ENCODE results near the gene METTL24.
"Not testable (repeated sequence)": the region's sequence is repeated elsewhere in the genome, so short reads cannot be mapped to it uniquely, and the experiment has no call there.

The METTL24 gene

DNA sequence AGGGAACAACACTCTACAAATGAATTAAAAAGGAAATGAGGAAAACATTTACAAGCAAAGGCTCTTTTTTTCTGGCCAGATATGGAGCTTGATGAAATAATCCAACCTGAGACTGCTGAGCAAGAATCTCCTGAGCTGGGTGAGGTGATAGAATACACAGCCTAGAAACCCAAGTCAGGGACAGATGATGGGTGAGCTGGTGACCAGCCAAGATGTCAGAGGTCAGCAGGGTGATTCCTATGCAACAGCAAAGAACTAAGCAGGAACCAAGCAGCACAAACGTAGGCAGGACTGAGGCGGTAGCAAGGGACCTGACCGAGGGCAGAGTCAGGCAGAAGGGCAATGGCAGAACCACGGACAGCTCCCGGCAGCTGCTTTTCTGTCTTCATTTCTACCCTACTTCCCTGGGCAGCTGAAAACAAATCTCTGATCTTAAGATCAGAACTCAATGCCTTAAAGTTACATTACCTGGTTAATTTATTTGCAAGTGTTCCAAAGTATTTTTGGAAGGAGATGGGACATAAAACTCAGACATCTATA, 102.9 kb downstream of the METTL24 start:
- peaks cover 0 to 3% (median 0%) of the 10 kb centered on the region in 5 donors for H3K9me3 ChIP-seq (ENCODE audit: control insufficient read depth in 5 of 5, low read length in 5 of 5)
- no peak overlapping the region for H3K4me3 ChIP-seq (ENCODE audit: low read depth in 1 of 5, low read length in 5 of 5)
- H3K27me3 ChIP-seq (ENCODE audit: control insufficient read depth in 5 of 5, insufficient read depth in 4 of 5, low read length in 5 of 5): no peaks in the 10 kb centered on the region
- no peaks in the 10 kb centered on the region for H3K4me1 ChIP-seq (ENCODE audit: control insufficient read depth in 5 of 5, insufficient read depth in 5 of 5, low read length in 5 of 5)
- H3K9ac ChIP-seq (ENCODE audit: low read length in 5 of 5): no peak overlapping the region
- no peak overlapping the region for H3K27ac ChIP-seq (ENCODE audit: low read depth, low read length)
- no peaks in the 10 kb centered on the region for H3K36me3 ChIP-seq (ENCODE audit: control insufficient read depth in 5 of 5, insufficient read depth in 5 of 5, low read length in 5 of 5)

DNA sequence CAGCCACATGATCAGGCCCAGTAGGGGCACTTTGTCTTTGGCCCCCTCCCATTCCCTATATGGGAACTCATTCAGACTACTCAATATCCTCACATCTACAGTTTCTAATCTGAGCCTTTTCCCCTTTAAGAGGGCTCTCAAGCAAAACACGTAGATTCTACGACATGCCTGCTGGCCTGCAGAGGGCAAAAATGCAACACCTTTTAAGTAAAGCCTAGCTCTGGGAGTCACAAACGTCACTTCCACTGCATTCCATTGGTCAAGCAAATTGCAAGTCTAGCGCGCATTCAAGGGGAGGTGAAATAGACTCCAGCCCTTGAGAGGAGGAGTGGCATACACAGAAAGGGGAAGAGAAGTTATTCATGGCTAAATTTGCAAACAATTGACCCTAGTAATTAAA, 107.3 kb downstream of the METTL24 start:
- Histone ChIP-seq H3K4me3 (ENCODE audit: low read depth in 1 of 5, low read length in 5 of 5) (no peak overlapping the region), H3K9ac (ENCODE audit: low read length in 5 of 5) (no peak overlapping the region), H3K9me3 (ENCODE audit: control insufficient read depth in 5 of 5, low read length in 5 of 5) (peaks cover 0 to 3% (median 0%) of the 10 kb centered on the region in 5 donors), H3K4me1 (ENCODE audit: control insufficient read depth in 5 of 5, insufficient read depth in 5 of 5, low read length in 5 of 5) (no peaks in the 10 kb centered on the region), H3K27me3 (ENCODE audit: control insufficient read depth in 5 of 5, insufficient read depth in 4 of 5, low read length in 5 of 5) (no peaks in the 10 kb centered on the region), H3K36me3 (ENCODE audit: control insufficient read depth in 5 of 5, insufficient read depth in 5 of 5, low read length in 5 of 5) (no peaks in the 10 kb centered on the region), H3K27ac (ENCODE audit: low read depth, low read length) (no peak overlapping the region)

DNA sequence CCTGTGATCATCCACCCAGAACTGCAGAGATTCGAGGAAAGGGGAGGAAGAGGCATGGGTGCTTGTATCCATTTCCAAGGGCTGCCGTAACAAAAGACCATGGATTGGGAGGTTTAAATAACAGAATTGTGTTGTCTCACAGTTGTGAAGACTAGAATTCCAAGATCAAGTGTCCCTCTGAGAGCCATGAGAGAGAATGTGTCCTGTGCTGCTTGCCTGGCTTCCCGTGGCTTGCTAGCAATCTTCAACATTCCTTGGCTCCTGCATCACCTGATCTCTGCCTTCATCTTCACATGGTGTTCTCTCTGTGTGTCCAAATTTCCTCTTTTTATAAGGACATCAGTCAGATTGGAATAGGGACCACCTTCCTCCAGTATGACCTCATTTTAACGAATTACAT, 108.1 kb downstream of the METTL24 start:
- Histone ChIP-seq H3K27me3 (ENCODE audit: control insufficient read depth in 5 of 5, insufficient read depth in 4 of 5, low read length in 5 of 5) (no peaks in the 10 kb centered on the region), H3K36me3 (ENCODE audit: control insufficient read depth in 5 of 5, insufficient read depth in 5 of 5, low read length in 5 of 5) (no peaks in the 10 kb centered on the region), H3K9me3 (ENCODE audit: control insufficient read depth in 5 of 5, low read length in 5 of 5) (peaks cover 0 to 3% (median 0%) of the 10 kb centered on the region in 5 donors), H3K27ac (ENCODE audit: low read depth, low read length) (no peak overlapping the region), H3K4me1 (ENCODE audit: control insufficient read depth in 5 of 5, insufficient read depth in 5 of 5, low read length in 5 of 5) (no peaks in the 10 kb centered on the region), H3K4me3 (ENCODE audit: low read depth in 1 of 5, low read length in 5 of 5) (no peak overlapping the region), H3K9ac (ENCODE audit: low read length in 5 of 5) (no peak overlapping the region)

DNA sequence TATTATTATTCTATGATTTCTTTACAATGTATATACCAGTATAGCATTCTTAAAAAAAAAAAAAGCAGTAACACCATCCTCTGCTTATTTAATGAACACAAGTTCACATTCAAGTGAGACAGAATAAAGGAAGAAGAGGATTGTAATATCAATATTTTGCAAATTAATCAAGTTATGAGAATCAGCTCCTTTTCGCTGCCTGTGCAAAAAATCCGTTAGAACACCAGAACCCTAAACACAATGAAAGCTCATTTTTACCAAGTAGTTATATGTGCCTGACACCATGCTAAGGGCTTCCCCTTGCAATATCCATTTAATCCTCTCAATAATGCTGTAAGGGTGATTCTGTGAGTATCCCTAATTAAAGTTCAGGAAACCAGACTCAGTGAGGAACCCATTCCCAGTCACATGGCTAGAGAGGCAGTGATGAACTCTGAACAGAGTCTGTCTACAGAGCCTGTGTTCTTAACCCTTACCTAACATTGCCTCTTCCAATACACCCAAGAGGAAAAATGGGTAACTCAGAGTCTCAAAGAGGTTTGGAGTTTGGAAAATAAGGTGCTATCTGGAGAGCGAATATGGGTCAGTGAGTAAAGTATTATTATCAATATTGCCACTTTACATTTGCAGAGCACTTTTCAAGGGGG, 111.1 kb downstream of the METTL24 start:
- H3K27me3 ChIP-seq (ENCODE audit: control insufficient read depth in 5 of 5, insufficient read depth in 4 of 5, low read length in 5 of 5): no peaks in the 10 kb centered on the region
- no peak overlapping the region for H3K27ac ChIP-seq (ENCODE audit: low read depth, low read length)
- H3K4me1 ChIP-seq (ENCODE audit: control insufficient read depth in 5 of 5, insufficient read depth in 5 of 5, low read length in 5 of 5): no peaks in the 10 kb centered on the region

DNA sequence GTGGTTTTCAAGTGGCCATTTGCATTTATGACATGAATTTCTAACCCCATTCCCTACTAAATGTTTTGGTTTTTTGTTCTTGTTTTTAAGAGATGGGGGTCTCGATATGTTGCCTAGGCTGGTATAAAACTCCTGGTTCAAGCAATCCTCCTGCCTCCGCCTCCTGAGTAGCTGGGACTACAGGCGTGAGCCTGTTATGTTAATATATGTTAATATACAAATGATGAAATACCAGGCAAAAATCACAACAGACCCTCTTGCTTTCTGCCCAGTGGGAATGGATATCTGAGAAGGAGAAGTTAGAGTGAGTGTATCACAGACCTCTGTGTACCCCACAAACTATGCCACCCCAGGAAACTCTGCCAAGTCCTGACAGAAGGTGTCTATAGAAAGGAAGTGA, 111.8 kb downstream of the METTL24 start:
- no peak overlapping the region for H3K27ac ChIP-seq (ENCODE audit: low read depth, low read length)
- H3K27me3 ChIP-seq (ENCODE audit: control insufficient read depth in 5 of 5, insufficient read depth in 4 of 5, low read length in 5 of 5): no peaks in the 10 kb centered on the region

More for the DNA sequence above, 111.1 kb downstream of the METTL24 start:
- no peak overlapping the region for H3K4me3 ChIP-seq (ENCODE audit: low read depth in 1 of 5, low read length in 5 of 5)
- H3K36me3 ChIP-seq (ENCODE audit: control insufficient read depth in 5 of 5, insufficient read depth in 5 of 5, low read length in 5 of 5): peaks cover 0 to 3% (median 0%) of the 10 kb centered on the region in 5 donors
- no peak overlapping the region for H3K9ac ChIP-seq (ENCODE audit: low read length in 5 of 5)
- peaks cover 0 to under 1% (median 0%) of the 10 kb centered on the region in 5 donors for H3K9me3 ChIP-seq (ENCODE audit: control insufficient read depth in 5 of 5, low read length in 5 of 5)

DNA sequence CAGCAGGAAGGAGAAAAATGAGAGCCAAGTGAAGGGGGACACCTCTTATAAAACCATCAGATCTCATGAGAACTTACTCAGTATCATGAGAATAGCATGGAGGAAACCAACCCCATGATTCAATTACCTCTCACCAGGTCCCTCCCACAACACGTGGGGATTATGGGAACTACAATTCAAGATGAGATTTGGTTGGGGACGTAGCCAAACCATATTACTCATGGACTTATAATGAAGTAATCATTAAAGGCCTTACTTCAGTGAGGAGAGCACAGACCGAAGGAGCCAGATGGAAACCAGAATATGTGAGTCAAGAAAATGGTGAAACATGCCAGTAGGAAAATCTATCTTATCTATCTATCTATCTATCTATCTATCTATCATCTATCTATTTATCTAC, 113.5 kb downstream of the METTL24 start:
- not testable (repeated sequence) for H3K9ac ChIP-seq (ENCODE audit: low read length in 5 of 5); H3K27ac ChIP-seq (ENCODE audit: low read depth, low read length)

More for the DNA sequence above, 111.8 kb downstream of the METTL24 start:
- no peaks in the 10 kb centered on the region for H3K4me1 ChIP-seq (ENCODE audit: control insufficient read depth in 5 of 5, insufficient read depth in 5 of 5, low read length in 5 of 5)
- H3K9me3 ChIP-seq (ENCODE audit: control insufficient read depth in 5 of 5, low read length in 5 of 5): no peaks in the 10 kb centered on the region
- H3K9ac ChIP-seq (ENCODE audit: low read length in 5 of 5): no peak overlapping the region
- peaks cover 0 to 3% (median 0%) of the 10 kb centered on the region in 5 donors for H3K36me3 ChIP-seq (ENCODE audit: control insufficient read depth in 5 of 5, insufficient read depth in 5 of 5, low read length in 5 of 5)
- no peak overlapping the region for H3K4me3 ChIP-seq (ENCODE audit: low read depth in 1 of 5, low read length in 5 of 5)

DNA sequence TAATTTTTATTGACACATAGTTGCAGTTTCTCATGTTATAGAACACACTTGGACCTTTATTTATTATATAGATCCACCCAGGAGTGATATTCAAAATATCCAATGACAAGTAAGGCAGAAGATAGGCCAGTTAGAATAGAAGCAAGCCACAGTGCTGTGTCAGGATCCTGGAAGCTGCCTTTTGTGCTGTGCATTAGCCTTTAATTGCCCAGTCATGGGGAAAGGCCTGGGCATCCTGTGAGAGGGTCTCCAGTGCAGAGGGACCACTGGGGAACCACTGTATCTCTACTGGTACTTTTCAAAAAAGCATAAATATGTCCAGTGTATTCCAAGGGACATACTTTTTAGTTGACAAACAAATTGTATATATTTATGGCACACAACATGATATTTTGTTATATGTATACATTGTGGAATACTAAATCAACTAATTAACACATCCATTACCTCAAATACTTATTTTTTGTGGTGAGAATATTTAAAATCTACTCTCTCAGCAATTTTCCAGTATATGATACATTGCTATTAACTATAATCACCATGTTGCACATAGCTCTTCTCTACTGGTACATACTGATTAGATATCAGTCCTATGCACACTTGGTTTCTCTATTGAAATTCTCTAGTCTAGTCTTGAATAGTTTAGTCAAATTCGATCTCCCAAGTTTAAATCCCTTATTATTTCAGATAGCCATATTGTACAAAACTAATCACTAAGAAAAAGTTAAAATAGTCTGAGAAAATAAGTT, 118.4 kb downstream of the METTL24 start:
- peaks cover 0 to 12% (median 2%) of the 10 kb centered on the region in 5 donors for H3K36me3 ChIP-seq (ENCODE audit: control insufficient read depth in 5 of 5, insufficient read depth in 5 of 5, low read length in 5 of 5)
- H3K9ac ChIP-seq (ENCODE audit: low read length in 5 of 5): no peak overlapping the region
- no peaks in the 10 kb centered on the region for H3K27me3 ChIP-seq (ENCODE audit: control insufficient read depth in 5 of 5, insufficient read depth in 4 of 5, low read length in 5 of 5)
- no peak overlapping the region for H3K27ac ChIP-seq (ENCODE audit: low read depth, low read length)
- H3K4me3 ChIP-seq (ENCODE audit: low read depth in 1 of 5, low read length in 5 of 5): no peak overlapping the region
- H3K4me1 ChIP-seq (ENCODE audit: control insufficient read depth in 5 of 5, insufficient read depth in 5 of 5, low read length in 5 of 5): no peaks in the 10 kb centered on the region
- H3K9me3 ChIP-seq (ENCODE audit: control insufficient read depth in 5 of 5, low read length in 5 of 5): no peaks in the 10 kb centered on the region

More for the DNA sequence above, 113.5 kb downstream of the METTL24 start:
- not testable (repeated sequence) for H3K36me3 ChIP-seq (ENCODE audit: control insufficient read depth in 5 of 5, insufficient read depth in 5 of 5, low read length in 5 of 5); H3K4me3 ChIP-seq (ENCODE audit: low read depth in 1 of 5, low read length in 5 of 5); H3K9me3 ChIP-seq (ENCODE audit: control insufficient read depth in 5 of 5, low read length in 5 of 5); H3K4me1 ChIP-seq (ENCODE audit: control insufficient read depth in 5 of 5, insufficient read depth in 5 of 5, low read length in 5 of 5); H3K27me3 ChIP-seq (ENCODE audit: control insufficient read depth in 5 of 5, insufficient read depth in 4 of 5, low read length in 5 of 5)

DNA sequence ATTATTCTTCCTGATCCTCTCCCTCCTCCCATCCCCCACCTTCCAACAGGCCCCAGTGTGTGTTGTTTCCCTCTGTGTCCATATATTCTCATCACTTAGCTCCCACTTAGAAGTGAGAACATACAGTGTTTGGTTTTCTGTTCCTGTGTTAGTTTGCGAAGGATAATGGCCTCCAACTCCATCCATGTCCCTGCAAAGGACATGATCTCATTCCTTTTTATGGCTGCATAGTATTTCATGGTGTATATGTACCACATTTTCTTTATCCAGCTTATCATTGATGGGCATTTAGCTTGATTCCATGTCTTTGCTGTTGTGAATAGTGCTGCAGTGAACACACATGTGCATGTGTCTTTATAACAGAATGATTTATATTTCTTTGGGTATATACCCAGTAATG, 122.1 kb downstream of the METTL24 start:
- not testable (repeated sequence) for H3K27me3 ChIP-seq (ENCODE audit: control insufficient read depth in 5 of 5, insufficient read depth in 4 of 5, low read length in 5 of 5); H3K4me3 ChIP-seq (ENCODE audit: low read depth in 1 of 5, low read length in 5 of 5); H3K9me3 ChIP-seq (ENCODE audit: control insufficient read depth in 5 of 5, low read length in 5 of 5); H3K9ac ChIP-seq (ENCODE audit: low read length in 5 of 5); H3K27ac ChIP-seq (ENCODE audit: low read depth, low read length); H3K4me1 ChIP-seq (ENCODE audit: control insufficient read depth in 5 of 5, insufficient read depth in 5 of 5, low read length in 5 of 5)
- H3K36me3 ChIP-seq (ENCODE audit: control insufficient read depth in 5 of 5, insufficient read depth in 5 of 5, low read length in 5 of 5): peaks cover 0 to 13% (median 2%) of the 10 kb centered on the region in 5 donors

DNA sequence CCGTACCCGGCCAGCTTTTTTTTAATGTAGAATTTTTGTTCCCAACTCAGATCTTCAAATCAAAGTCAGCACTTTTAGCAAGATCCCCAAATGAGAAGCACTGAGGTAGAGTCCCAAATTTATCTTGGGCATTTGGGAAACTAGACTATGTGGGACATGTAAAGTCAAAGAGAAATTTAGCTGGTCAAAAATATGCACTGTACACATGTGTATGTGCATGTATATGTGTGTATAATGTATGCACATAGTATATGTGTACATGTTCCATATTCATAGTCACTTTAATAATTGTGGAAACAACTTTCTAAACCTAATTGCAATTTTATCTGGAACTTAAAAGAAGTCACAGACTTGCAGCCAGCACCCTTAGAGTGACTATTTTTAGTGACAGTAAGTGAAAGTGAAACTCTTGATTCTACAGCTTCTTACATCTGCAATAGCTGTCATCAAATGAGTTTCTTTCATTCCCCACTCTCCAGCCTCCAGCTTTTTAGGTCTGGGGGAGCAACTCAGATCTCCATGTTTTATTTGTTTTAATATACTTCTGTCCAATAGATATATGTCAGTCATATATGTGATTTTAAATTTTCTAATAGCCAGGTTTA, 124.3 kb downstream of the METTL24 start:
- Histone ChIP-seq H3K9ac (ENCODE audit: low read length in 5 of 5) (no peak overlapping the region), H3K36me3 (ENCODE audit: control insufficient read depth in 5 of 5, insufficient read depth in 5 of 5, low read length in 5 of 5) (peaks cover 9 to 20% (median 9%) of the 10 kb centered on the region in 5 donors), H3K27ac (ENCODE audit: low read depth, low read length) (no peak overlapping the region), H3K4me1 (ENCODE audit: control insufficient read depth in 5 of 5, insufficient read depth in 5 of 5, low read length in 5 of 5) (peaks cover 0 to 5% (median 3%) of the 10 kb centered on the region in 5 donors), H3K27me3 (ENCODE audit: control insufficient read depth in 5 of 5, insufficient read depth in 4 of 5, low read length in 5 of 5) (no peaks in the 10 kb centered on the region), H3K4me3 (ENCODE audit: low read depth in 1 of 5, low read length in 5 of 5) (no peak overlapping the region), H3K9me3 (ENCODE audit: control insufficient read depth in 5 of 5, low read length in 5 of 5) (no peaks in the 10 kb centered on the region)

DNA sequence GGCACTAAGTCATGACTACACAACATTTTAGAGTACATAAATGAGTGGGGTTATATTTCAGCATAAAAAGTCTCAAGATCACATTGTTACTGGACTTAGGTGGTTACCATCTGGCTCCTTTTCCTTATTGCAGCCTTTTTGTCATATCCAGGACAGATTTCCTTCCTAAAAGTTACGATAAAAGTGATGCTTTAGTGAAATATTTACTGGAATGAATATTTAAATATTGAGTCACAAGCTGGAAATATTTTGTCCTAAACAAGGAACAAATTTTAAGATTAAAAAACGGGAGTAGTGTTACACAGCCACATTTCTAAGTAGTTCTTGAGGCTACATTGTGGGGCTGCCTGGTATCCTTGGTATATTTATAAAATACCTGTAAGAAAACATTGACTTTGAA, 125.7 kb downstream of the METTL24 start:
- no peak overlapping the region for H3K27ac ChIP-seq (ENCODE audit: low read depth, low read length)
- H3K9me3 ChIP-seq (ENCODE audit: control insufficient read depth in 5 of 5, low read length in 5 of 5): no peaks in the 10 kb centered on the region
- H3K27me3 ChIP-seq (ENCODE audit: control insufficient read depth in 5 of 5, insufficient read depth in 4 of 5, low read length in 5 of 5): no peaks in the 10 kb centered on the region
- H3K36me3 ChIP-seq (ENCODE audit: control insufficient read depth in 5 of 5, insufficient read depth in 5 of 5, low read length in 5 of 5): peaks cover 15 to 27% (median 16%) of the 10 kb centered on the region in 5 donors
- H3K4me1 ChIP-seq (ENCODE audit: control insufficient read depth in 5 of 5, insufficient read depth in 5 of 5, low read length in 5 of 5): peaks cover 0 to 5% (median 3%) of the 10 kb centered on the region in 5 donors
- H3K9ac ChIP-seq (ENCODE audit: low read length in 5 of 5): no peak overlapping the region
- no peak overlapping the region for H3K4me3 ChIP-seq (ENCODE audit: low read depth in 1 of 5, low read length in 5 of 5)

All from subcutaneous abdominal adipose tissue (tissue), 5 donors.